ENCODE data around the gene CSF2RB. TPM values are rescaled to one million over a fixed set of nuclear protein-coding genes. Genes with fewer than 3 reads are reported as not detected.

CSF2RB gene
- total RNA-seq, 2 donors from 2014 or later, result not detected

GRCh38 chr22:36938886-36939285 is 25.5 kb downstream of the CSF2RB start:
- H3K4me3 Mint-ChIP-seq, result no peak overlapping the region
- no peaks in the 10 kb centered on the region for H3K4me1 Mint-ChIP-seq
- Histone ChIP-seq H3K9me3 (ENCODE audit: control insufficient read depth, low read length) (no peaks in the 10 kb centered on the region), H3K4me1 (ENCODE audit: control insufficient read depth, insufficient read depth, low read length) (no peaks in the 10 kb centered on the region), H3K36me3 (ENCODE audit: control insufficient read depth, insufficient read depth, low read length) (no peaks in the 10 kb centered on the region), H3K4me3 (ENCODE audit: low read length) (no peak overlapping the region), H3K9ac (ENCODE audit: extremely low read depth, low read length, poor library complexity, severe bottlenecking) (no peak overlapping the region), H3K27me3 (ENCODE audit: control insufficient read depth, insufficient read depth, low read length, poor library complexity, severe bottlenecking) (no peaks in the 10 kb centered on the region), H3K27ac (ENCODE audit: low read depth, low read length) (no peak overlapping the region)
- no peaks in the 10 kb centered on the region for H3K9me3 Mint-ChIP-seq
- TF ChIP-seq CTCF (conservative IDR thresholded peaks at IDR 0.05), result no peak
- WGBS, 2 experiments (ENCODE audit: insufficient coverage in 1 of 2, insufficient read length in 1 of 2), result 88 to 94% methylated on average over 9 to 13 of the region's 13 CpGs
- no peaks in the 10 kb centered on the region for H3K27me3 Mint-ChIP-seq (ENCODE audit: insufficient read depth)
- no peak overlapping the region for H3K27ac Mint-ChIP-seq
- no peaks in the 10 kb centered on the region for H3K36me3 Mint-ChIP-seq (ENCODE audit: low read depth)
- no peak for DNase-seq

DNA sequence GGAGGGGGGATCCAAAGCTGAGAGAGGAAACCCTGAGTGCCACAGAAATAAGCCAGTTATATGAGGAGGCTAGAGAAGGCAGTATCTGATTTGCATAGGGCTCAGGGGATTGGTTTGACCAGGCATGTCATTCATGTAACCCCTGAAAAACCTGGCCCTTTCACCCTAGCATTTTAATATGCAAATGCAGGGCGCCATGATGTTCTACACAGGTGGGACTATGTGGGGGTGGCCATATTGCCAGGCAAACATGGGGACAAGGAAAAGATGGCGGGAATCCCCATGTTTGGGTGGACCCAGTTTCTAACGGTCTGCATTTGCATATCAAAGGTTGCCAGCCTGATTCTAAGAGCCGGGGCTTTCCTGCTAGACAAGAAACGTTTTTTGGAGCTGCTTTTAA is 27.2 kb downstream of the CSF2RB start:
- Histone ChIP-seq H3K9me3 (ENCODE audit: control insufficient read depth, low read length) (no peaks in the 10 kb centered on the region), H3K4me1 (ENCODE audit: control insufficient read depth, insufficient read depth, low read length) (no peaks in the 10 kb centered on the region), H3K4me3 (ENCODE audit: low read length) (no peak overlapping the region), H3K27me3 (ENCODE audit: control insufficient read depth, insufficient read depth, low read length, poor library complexity, severe bottlenecking) (no peaks in the 10 kb centered on the region), H3K27ac (ENCODE audit: low read depth, low read length) (no peak overlapping the region), H3K9ac (ENCODE audit: extremely low read depth, low read length, poor library complexity, severe bottlenecking) (no peak overlapping the region), H3K36me3 (ENCODE audit: control insufficient read depth, insufficient read depth, low read length) (no peaks in the 10 kb centered on the region)
- DNase-seq, result peak; percentile 41
- no peak for TF ChIP-seq CTCF (conservative IDR thresholded peaks at IDR 0.05)
- H3K27ac Mint-ChIP-seq, result no peak overlapping the region
- H3K27me3 Mint-ChIP-seq (ENCODE audit: insufficient read depth), result no peaks in the 10 kb centered on the region
- no peak overlapping the region for H3K4me3 Mint-ChIP-seq
- no peaks in the 10 kb centered on the region for H3K9me3 Mint-ChIP-seq
- WGBS, 2 experiments (ENCODE audit: insufficient coverage in 1 of 2, insufficient read length in 1 of 2), result 66 to 68% methylated on average over 5 of the region's 5 CpGs
- H3K4me1 Mint-ChIP-seq, result no peaks in the 10 kb centered on the region
- no peaks in the 10 kb centered on the region for H3K36me3 Mint-ChIP-seq (ENCODE audit: low read depth)

DNA sequence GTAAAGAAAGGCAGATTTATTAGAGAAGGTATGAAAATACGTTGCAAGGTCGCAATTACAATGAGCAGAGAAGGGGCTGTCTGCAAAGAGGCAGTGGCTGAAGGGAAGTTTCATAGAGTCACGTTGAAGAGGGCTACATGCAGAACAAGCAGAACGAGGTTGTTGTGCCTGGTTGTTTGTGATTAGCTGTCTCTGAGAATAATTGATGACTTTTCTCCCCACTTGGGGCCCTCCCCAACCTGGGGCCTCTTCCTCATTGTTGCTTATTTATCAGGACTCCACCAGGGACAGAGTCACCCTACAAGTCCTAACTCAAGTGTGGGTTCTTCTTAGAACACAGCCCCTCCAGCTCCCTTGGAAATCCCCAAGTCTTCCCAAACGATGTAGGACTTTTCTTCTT is 29.1 kb downstream of the CSF2RB start:
- 93 to 94% methylated on average over 3 to 5 of the region's 5 CpGs for WGBS, 2 experiments (ENCODE audit: insufficient coverage in 1 of 2, insufficient read length in 1 of 2)
- Mint-ChIP-seq H3K9me3 (peaks cover 9% of the 10 kb centered on the region), H3K27ac (no peak overlapping the region), H3K36me3 (ENCODE audit: low read depth) (no peaks in the 10 kb centered on the region), H3K4me3 (no peak overlapping the region), H3K27me3 (ENCODE audit: insufficient read depth) (no peaks in the 10 kb centered on the region), H3K4me1 (no peaks in the 10 kb centered on the region)
- TF ChIP-seq CTCF (conservative IDR thresholded peaks at IDR 0.05), result no peak
- H3K9me3 ChIP-seq (ENCODE audit: control insufficient read depth, low read length), result peaks cover 7% of the 10 kb centered on the region
- no peaks in the 10 kb centered on the region for H3K27me3 ChIP-seq (ENCODE audit: control insufficient read depth, insufficient read depth, low read length, poor library complexity, severe bottlenecking)
- no peaks in the 10 kb centered on the region for H3K4me1 ChIP-seq (ENCODE audit: control insufficient read depth, insufficient read depth, low read length)
- H3K4me3 ChIP-seq (ENCODE audit: low read length), result no peak overlapping the region
- no peaks in the 10 kb centered on the region for H3K36me3 ChIP-seq (ENCODE audit: control insufficient read depth, insufficient read depth, low read length)
- DNase-seq, result peak; percentile 29
- no peak overlapping the region for H3K9ac ChIP-seq (ENCODE audit: extremely low read depth, low read length, poor library complexity, severe bottlenecking)
- no peak overlapping the region for H3K27ac ChIP-seq (ENCODE audit: low read depth, low read length)
